Central memory CD8-positive, alpha-beta T cell (primary cell): ENCODE measurements around the gene ANKRD17.

ENCODE experiments used
- ATAC-seq: fragments of 150-1000 bp; cut with Tn5 transposase; replicated peaks from 2 replicates; pipeline ENCODE4 v1.10.0; 2022; ENCODE audit warnings: mild to moderate bottlenecking, moderate FRiP score, moderate number of reproducible peaks; ENCODE audit not compliant: poor library complexity, severe bottlenecking; ENCODE audit errors: extremely low read depth
- DNase-seq, 2 donors: peaks; one replicate each; pipeline ENCODE4 v3.0.0; 2021; ENCODE audit warnings: low spot score in 2 of 2
- H3K27ac Mint-ChIP-seq: one replicate; pipeline ENCODE4 v1.8.0; 2022; ENCODE audit warnings: low read depth, mild to moderate bottlenecking, moderate library complexity, mixed read lengths
- H3K27me3 Mint-ChIP-seq: one replicate; pipeline ENCODE4 v1.8.0; 2022; ENCODE audit warnings: mixed read lengths
- H3K36me3 Mint-ChIP-seq: one replicate; pipeline ENCODE4 v1.8.0; 2022; ENCODE audit warnings: mild to moderate bottlenecking, moderate library complexity, mixed read lengths; ENCODE audit not compliant: insufficient read depth
- H3K4me1 Mint-ChIP-seq: one replicate; pipeline ENCODE4 v1.8.0; 2022; ENCODE audit warnings: mixed read lengths
- H3K4me3 Mint-ChIP-seq: one replicate; pipeline ENCODE4 v1.8.0; 2022; ENCODE audit warnings: mild to moderate bottlenecking, moderate library complexity, mixed read lengths
- H3K9me3 Mint-ChIP-seq: one replicate; pipeline ENCODE4 v1.8.0; 2022; ENCODE audit warnings: mixed read lengths

Gene ANKRD17

GRCh38 chr4:73181231-73181630 lies 77.4 kb downstream of the ANKRD17 start:
- ATAC-seq: no peak
- Mint-ChIP-seq H3K9me3 (no peaks in the 10 kb centered on the region), H3K4me1 (peaks cover 27% of the 10 kb centered on the region), H3K27me3 (no peaks in the 10 kb centered on the region), H3K36me3 (peaks cover 2% of the 10 kb centered on the region), H3K27ac (no peak overlapping the region), H3K4me3 (no peak overlapping the region)
- DNase-seq: no peak

- Mint-ChIP-seq H3K27ac (no peak overlapping the region), H3K4me3 (no peak overlapping the region), H3K27me3 (no peaks in the 10 kb centered on the region), H3K9me3 (peaks cover 9% of the 10 kb centered on the region), H3K36me3 (peaks cover 16% of the 10 kb centered on the region), H3K4me1 (peaks cover 50% of the 10 kb centered on the region)
- DNase-seq (no peak), ATAC-seq (no peak)
Observed at GRCh38 chr4:73178389-73178788, 80.2 kb downstream of the ANKRD17 start.

- no peak overlapping the region for H3K4me3 Mint-ChIP-seq
- no peak for DNase-seq
- H3K9me3 Mint-ChIP-seq: peaks cover 9% of the 10 kb centered on the region
Observed at GRCh38 chr4:73172161-73172560, 86.4 kb downstream of the ANKRD17 start.

GRCh38 chr4:73170518-73171198 lies 87.9 kb downstream of the ANKRD17 start:
- Mint-ChIP-seq H3K36me3 (peaks cover 24% of the 10 kb centered on the region), H3K4me3 (no peak overlapping the region), H3K27ac (no peak overlapping the region), H3K9me3 (peaks cover 16% of the 10 kb centered on the region), H3K27me3 (no peaks in the 10 kb centered on the region), H3K4me1 (peaks cover 38% of the 10 kb centered on the region)
- DNase-seq (no peak), ATAC-seq (no peak)

More at GRCh38 chr4:73172161-73172560, 86.4 kb downstream of the ANKRD17 start:
- Mint-ChIP-seq H3K4me1 (peaks cover 48% of the 10 kb centered on the region), H3K27ac (peak overlapping the region; percentile 78), H3K27me3 (no peaks in the 10 kb centered on the region), H3K36me3 (peaks cover 29% of the 10 kb centered on the region)
- no peak for ATAC-seq

GRCh38 chr4:73166212-73166611 lies 92.4 kb downstream of the ANKRD17 start:
- DNase-seq (no peak), ATAC-seq (no peak)
- Mint-ChIP-seq H3K4me3 (no peak overlapping the region), H3K36me3 (peaks cover 19% of the 10 kb centered on the region), H3K27ac (peak overlapping the region; percentile 32), H3K27me3 (no peaks in the 10 kb centered on the region), H3K4me1 (peaks cover 1% of the 10 kb centered on the region), H3K9me3 (peaks cover 7% of the 10 kb centered on the region)

GRCh38 chr4:73161527-73162185 lies 96.9 kb downstream of the ANKRD17 start:
- DNase-seq (no peak), ATAC-seq (no peak)
- Mint-ChIP-seq H3K36me3 (peaks cover 27% of the 10 kb centered on the region), H3K27ac (no peak overlapping the region), H3K27me3 (no peaks in the 10 kb centered on the region), H3K9me3 (peaks cover 7% of the 10 kb centered on the region), H3K4me3 (no peak overlapping the region), H3K4me1 (peaks cover 2% of the 10 kb centered on the region)

GRCh38 chr4:73156394-73156793 lies 102.2 kb downstream of the ANKRD17 start:
- DNase-seq (no peak), ATAC-seq (no peak)
- Mint-ChIP-seq H3K9me3 (no peaks in the 10 kb centered on the region), H3K4me3 (no peak overlapping the region), H3K27me3 (no peaks in the 10 kb centered on the region), H3K36me3 (peaks cover 29% of the 10 kb centered on the region), H3K4me1 (peaks cover 5% of the 10 kb centered on the region), H3K27ac (peak overlapping the region; percentile 7)

- H3K27ac Mint-ChIP-seq: no peak overlapping the region
- H3K27me3 Mint-ChIP-seq: no peaks in the 10 kb centered on the region
- ATAC-seq (no peak), DNase-seq (no peak)
- H3K4me1 Mint-ChIP-seq: peaks cover 5% of the 10 kb centered on the region
- no peak overlapping the region for H3K4me3 Mint-ChIP-seq
- H3K36me3 Mint-ChIP-seq: peaks cover 38% of the 10 kb centered on the region
- H3K9me3 Mint-ChIP-seq: no peaks in the 10 kb centered on the region
Observed at GRCh38 chr4:73152893-73153292, 105.7 kb downstream of the ANKRD17 start.

- Mint-ChIP-seq H3K27me3 (no peaks in the 10 kb centered on the region), H3K9me3 (no peaks in the 10 kb centered on the region), H3K4me3 (no peak overlapping the region), H3K27ac (no peak overlapping the region), H3K36me3 (peaks cover 54% of the 10 kb centered on the region), H3K4me1 (peaks cover 11% of the 10 kb centered on the region)
- DNase-seq (no peak), ATAC-seq (no peak)
Observed at GRCh38 chr4:73142995-73143547, 115.5 kb downstream of the ANKRD17 start.

GRCh38 chr4:73139991-73140390 lies 118.6 kb downstream of the ANKRD17 start:
- Mint-ChIP-seq H3K27ac (no peak overlapping the region), H3K36me3 (peaks cover 48% of the 10 kb centered on the region), H3K4me3 (no peak overlapping the region), H3K4me1 (peaks cover 18% of the 10 kb centered on the region), H3K9me3 (no peaks in the 10 kb centered on the region), H3K27me3 (no peaks in the 10 kb centered on the region)
- no peak for ATAC-seq
- no peak for DNase-seq

- Mint-ChIP-seq H3K27me3 (no peaks in the 10 kb centered on the region), H3K9me3 (no peaks in the 10 kb centered on the region), H3K4me1 (peaks cover 18% of the 10 kb centered on the region), H3K36me3 (peaks cover 45% of the 10 kb centered on the region), H3K4me3 (no peak overlapping the region), H3K27ac (no peak overlapping the region)
- DNase-seq: no peak
- no peak for ATAC-seq
Observed at GRCh38 chr4:73139245-73139644, 119.4 kb downstream of the ANKRD17 start.

- Mint-ChIP-seq H3K4me3 (no peak overlapping the region), H3K27ac (peak overlapping the region; percentile 23)
Observed at GRCh38 chr4:73137121-73137520, 121.5 kb downstream of the ANKRD17 start.

GRCh38 chr4:73133784-73134183 lies 124.8 kb downstream of the ANKRD17 start:
- ATAC-seq: no peak
- Mint-ChIP-seq H3K27me3 (no peaks in the 10 kb centered on the region), H3K4me1 (peaks cover 12% of the 10 kb centered on the region), H3K9me3 (no peaks in the 10 kb centered on the region), H3K4me3 (no peak overlapping the region), H3K36me3 (peaks cover 32% of the 10 kb centered on the region), H3K27ac (no peak overlapping the region)
- no peak for DNase-seq

More at GRCh38 chr4:73137121-73137520, 121.5 kb downstream of the ANKRD17 start:
- H3K9me3 Mint-ChIP-seq: no peaks in the 10 kb centered on the region
- H3K4me1 Mint-ChIP-seq: peaks cover 18% of the 10 kb centered on the region
- no peak for DNase-seq
- ATAC-seq: no peak
- no peaks in the 10 kb centered on the region for H3K27me3 Mint-ChIP-seq
- H3K36me3 Mint-ChIP-seq: peaks cover 39% of the 10 kb centered on the region
